COR-L47 (cell line): Measurements from ENCODE around the gene STPG3.
A peak's percentile ranks its signal among the peaks of the same experiment; 100 is the strongest.

Experiments used
- DNase-seq: peaks from one replicate; lab custom pipeline; 2025; lab: John Stamatoyannopoulos, UW

Gene STPG3

DNA sequence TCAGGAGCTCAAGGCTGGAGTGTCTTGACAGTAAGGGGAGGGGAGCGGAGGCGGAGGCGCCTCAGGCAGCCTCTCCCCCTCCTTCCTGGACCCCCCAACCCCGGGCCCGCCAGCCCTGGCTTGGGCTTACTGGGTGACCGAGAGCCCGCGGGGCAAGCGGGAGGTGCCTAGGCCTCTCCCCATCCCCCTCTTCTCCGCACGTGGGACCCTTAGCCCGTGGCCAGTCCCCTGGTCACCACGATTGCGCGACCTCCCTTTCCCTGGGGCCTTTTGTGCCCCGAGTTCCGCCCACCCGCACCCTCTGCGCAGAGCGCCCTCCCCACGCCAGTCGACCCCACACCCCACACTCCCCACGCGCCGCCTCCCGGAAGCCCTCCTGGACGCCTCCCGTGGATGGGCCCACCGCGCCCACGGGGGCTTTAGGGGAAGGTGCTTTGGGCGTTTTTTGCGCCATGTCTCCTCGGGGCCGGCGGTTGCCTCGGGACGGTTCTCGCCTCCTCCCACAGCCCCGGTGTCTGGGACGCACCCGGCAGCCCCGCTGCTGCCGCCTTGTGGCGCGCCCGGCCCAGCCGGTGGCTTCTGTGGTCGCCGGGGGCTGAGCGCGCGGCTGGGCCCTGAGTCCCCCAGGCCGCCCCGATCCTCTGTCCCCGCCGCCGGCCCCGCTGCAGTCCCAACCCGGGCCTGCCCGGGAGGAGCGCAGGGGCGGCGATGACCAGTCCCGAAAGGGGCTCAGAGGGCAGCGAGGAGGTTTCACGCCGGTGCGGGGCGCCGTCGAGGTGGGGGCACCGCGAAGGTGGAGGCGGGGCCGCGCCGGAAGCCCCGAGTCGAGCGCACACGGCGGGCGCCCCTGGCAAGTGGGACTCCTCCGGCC lies 29.6 kb downstream of the STPG3 start:
- DNase-seq, result no peak

DNA sequence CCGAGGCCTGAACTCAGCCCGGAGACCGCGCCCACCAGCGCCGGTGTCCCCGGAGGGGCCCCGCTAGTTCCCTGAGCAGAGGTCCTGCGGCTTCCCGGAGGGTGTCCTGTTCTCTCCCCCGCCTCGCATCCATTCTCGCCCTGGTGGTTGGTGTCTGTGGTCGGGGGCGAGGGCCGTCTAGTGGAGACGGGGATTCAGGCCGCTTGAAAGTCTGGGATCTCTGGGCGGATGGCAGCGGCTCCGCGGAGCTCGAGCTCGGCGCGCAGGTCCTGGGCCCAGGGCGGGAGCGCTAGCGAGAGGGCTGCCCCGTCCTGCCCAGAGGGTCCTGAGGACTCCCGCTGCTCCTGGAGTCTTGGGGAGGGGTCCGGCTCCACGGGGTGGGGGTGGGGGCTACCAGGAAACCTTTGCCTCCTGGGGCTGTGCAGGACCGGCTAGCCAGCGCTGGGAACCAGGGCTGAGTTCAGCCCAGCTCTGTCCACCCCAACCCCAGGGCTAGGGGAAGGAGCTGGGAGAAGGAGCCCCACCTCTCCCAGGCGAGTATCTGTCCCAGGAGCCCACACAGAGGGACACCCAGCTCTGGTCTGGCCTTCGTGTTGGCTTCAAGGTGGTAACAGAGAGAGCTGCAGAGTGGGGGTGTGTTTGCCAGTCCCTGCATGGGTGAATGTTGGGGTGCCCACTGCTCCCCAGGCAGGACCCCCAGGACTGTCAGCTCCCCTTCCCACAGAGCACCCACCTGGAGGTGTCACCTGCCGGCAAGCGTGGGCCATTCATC lies 30.4 kb downstream of the STPG3 start:
- DNase-seq, result no peak

DNA sequence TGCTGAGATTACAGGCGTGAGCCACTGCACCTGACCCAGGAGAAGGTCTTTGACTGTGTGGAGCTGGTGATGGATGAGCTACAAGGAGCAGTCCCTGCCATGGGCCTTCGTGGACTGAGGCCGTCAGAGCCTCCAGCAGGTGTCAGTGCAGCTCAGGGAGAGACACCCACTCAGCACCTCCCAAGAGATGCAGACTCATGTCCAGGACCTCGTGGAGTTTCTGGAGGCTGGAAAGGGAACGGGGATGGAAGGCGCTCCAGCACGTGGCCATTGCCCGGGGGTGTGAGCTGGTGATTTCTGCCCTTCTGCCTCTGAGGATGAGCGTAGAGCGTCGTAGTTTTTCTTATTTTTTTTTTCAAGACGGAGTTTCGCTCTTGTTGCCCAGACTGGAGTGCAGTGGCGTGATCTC lies 35.9 kb downstream of the STPG3 start:
- peak; percentile 74 for DNase-seq

DNA sequence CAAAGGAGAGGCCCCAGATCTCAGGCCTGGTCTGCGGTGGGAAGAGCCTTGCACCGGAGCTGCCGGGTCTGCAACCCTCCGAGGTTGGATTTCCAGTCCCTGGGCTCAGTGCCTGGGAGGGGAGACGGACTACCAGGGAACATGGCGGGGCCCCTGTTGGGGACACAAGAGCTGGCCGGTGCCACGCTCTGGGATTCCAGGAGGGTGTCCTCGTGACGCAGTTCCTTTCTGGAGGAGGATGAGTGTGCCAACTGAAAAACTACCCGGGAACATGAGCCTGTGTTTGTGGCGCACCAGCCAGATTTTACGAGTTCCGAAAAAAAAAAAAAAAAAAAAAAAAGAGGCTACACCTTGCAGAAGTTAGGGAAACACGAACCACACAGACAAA lies 42.0 kb downstream of the STPG3 start:
- no peak for DNase-seq

DNA sequence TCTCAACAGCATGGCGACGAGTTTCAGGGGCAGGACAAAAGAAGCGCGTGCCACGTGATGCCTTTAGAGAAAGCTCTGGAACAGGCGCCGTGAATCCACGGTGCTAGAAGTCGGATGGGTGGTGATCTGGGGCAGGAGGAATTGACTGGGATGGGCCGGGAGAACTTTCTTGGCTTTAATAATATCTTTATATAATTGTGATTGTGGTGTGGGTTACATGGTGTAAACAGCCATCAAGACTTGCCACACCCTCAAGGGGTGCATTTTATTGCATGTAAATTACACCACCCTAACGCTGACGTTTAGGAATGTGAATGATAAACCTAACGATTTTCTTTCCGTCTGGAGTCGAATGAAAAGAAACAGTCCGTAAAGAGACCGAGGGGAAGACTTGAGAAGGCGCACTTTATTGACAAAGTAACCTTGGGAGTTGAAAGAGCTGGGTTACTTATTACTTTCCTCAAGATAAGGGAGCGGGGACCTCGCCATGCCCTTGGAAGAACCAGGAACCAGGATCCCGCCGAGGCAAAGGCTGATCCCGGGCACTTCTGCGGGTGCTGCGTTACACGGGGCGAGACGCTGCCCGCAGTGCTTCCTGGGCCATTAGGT lies 42.5 kb downstream of the STPG3 start:
- no peak for DNase-seq

DNA sequence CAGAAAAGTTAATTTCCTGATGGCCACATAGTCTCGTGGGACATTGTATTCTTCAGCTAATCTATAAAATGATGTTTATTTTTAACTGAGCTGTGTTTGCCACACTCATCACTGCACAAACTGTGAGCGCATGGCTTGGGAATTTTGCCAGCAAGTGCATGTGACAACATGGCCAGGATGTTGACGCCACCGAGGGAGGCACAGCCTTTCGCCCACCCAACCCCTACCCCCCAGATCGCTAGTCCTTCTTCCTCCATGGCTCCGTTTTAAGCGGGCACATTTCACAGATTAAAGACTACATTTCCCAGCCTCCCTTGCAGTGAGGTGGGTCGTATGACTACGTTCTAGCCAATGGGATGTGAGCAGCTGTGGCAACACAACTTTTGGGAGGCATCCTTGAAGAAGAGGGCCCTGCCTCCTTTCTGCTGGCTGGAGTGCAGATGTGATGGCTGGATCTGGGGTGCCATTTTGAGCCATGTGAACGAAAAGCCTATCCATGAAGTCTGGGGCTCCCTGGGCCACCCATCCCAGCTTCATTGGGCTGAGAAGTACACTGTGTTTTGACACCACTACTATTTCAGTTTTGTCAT lies 43.1 kb downstream of the STPG3 start:
- DNase-seq, result peak; percentile 51

DNA sequence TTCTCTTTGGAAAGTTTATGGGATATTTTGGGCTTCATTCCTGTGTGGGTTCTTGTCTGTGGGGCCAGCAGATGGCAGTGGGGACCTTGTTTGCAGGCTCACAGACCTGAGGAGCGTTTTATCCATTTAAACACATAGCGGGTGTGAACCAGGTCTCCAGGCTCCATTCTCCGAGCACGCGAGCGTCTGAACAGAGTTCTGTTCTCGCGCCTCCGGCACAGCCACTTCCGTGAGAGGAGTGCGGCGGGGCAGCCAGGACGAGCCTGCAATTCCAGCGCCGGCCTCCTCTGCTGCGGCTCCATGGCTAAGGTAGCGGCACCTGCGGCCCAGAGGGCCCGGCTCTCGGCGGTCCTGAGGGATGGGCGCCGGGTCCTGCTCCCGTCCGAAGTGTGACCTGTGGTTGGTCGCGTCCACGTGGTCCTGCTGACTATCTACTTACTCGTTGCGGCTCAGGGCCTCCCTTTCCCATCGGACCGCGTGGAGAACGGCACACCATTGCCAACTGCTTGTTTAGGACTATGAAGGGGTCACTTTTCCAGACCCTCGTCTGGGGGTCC lies 43.7 kb downstream of the STPG3 start:
- no peak for DNase-seq

DNA sequence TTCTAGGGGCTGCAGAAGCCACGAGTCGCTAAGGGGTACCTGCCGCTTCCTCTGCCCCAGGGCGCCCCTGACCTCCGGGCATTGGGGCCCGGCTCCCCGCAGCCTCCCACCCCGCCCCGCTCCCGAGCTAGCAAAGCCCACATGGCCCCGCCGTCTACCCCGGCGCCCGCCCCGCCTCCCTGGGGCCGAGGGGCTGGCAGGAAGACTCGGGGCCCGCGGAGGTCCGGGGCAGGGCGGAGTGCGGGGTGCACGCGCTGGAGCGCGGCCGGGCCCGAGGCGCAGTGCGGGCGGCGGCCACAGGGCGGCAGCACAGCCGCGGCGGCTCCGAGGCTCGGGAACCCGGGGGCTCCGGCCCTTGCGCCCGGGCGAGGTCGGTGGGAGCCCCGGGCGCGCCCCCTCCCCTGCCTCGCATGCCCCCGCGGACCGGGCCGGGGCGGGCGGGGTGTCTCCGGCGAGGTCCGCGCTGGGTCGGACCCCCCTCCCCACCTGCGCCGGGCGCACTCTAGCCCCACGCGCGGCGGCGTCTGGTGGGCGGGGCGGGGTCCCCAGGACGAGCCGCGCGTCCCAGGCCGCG lies 44.2 kb downstream of the STPG3 start:
- DNase-seq, result no peak

DNA sequence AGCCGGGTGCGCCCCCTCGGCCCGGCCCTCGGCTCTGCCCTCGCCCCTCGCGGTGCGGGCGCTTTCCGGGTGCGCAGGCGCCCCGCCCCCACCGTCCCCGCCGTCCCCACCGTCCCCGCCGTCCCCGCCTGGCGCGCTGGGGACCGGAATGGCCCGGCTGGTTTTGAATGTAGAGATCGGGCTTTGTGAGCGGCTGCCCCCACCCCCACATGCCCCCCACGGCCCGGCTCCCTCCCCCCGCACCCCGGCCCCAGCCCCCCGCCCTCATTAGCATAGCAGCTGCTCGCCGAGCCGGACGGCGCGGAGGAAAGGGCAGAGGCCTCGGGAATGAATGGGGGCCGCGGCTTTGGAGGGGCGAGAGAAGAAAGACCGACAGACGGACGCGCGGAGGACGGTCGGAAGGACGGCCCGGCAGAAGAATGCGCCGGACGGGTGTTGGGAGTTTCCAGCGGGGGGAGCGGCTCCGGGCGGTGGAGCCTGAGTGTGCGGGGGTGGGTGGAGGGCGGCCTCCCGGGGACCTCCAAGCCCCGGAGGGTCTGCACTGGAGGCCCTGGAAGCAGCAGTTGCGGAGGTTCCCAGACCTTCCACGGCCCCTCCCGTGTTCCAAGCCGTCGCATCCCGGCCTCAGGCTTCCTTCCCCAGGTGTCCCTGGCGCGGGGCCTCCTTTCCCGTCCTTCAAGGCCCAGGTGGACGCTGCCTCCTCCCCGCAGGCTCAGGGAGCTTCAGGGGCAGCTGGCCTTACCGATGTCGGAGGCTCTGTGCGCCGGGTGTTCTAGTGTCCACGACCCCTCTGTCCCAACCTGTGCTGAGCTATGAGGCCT lies 45.0 kb downstream of the STPG3 start:
- DNase-seq, result no peak

DNA sequence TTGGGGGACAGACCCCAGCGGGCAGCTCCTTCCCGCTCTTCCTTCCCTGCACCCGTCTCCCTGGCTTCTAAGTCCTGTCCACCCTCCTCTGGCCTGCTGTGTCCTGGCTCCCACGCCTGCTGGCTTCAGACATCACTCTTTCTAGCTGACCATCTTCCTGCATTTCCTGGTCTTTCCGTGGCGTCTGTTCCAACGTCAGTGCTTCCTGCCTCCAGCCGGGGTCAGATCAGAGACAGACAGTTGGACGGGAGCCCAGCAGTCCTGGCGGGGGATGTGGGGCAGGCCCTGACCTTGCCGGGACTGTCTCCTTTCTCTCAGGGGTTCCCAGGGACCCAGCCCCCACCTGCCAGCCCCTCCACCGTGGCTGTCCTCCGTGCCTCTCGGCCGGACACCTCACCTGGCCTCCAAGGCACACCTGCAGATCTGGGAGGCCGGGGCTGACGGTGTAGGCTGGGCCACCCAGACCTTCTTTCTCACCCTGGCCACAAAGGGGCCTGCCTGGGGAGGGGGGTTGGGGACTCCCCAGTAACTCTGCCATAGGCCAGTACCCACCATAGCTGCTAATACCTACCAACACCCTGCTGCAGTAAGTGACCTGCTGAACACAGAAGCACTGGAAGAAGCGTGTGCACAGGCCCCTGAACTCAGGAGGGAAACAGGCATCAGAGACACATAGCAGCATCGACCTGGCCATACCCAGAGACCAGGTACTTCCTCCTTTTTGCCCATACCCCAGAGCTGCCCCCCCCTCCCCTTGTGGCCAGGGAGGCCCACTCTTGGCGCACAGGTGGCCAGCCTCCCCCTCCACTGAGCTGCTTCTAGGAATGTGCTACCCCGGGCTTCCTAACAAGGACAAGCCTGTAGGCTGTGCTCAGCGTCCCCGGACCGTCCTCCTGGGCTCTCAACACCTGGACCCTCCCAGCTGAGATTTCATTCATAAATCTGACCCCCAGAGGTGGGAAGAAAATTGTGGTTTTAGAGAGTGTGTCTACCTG lies 45.9 kb downstream of the STPG3 start:
- no peak for DNase-seq

DNA sequence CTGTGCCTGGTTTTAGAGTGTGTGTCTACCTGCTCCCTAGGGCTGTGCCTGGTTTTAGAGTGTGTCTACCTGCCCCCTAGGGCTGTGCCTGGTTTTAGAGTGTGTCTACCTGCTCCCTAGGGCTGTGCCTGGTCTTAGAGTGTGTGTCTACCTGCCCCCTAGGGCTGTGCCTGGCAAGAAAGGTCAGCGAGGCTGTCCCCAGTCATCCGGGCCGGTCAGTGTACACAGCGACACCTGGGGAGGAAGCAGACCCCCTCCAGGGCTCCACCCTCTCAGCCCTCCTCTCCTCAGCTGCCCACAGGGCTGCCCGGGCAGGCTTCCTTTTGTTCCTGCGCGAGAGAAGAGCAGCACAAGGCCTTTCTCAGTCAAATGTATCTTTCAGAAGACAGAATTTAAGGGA lies 46.9 kb downstream of the STPG3 start:
- no peak for DNase-seq

DNA sequence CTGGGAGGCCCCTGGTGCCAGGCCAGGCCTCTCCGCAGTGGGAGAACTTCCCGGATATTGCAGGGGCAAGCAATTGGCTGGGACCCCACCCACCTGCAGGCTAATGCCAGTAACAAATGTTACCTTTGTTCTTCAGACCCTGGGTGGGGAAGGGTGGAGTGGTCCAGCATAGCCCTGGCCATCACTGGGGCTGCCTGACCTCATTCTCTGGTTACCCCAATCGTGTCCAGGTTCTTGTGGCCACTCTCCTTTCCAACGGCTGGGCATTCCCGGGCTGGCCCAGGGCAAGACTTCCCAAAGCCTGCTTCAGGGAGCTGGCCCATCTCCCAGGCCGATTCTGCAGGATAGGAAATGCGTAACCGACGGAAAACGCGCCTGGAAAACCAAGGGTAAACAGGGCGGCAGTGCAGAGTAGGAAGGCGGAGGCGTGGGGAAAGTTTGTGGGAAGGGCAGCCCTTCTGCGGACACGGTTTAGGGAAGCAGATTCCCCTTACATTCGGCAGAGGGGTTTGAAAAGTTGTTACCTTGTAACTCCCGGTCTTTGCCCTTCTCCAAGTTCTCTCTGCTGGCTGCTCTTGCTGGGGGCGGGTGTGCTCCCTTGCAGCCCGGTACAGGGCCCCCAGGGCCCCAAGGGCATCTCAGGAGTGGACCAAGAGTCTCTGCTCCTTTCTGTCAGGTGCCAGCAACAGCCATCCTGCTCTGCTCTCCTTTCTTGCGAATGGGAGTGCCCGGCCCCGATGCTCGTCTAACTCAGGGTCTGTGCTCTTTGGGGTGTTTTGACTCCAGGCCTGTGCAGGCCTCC lies 47.5 kb downstream of the STPG3 start:
- no peak for DNase-seq

DNA sequence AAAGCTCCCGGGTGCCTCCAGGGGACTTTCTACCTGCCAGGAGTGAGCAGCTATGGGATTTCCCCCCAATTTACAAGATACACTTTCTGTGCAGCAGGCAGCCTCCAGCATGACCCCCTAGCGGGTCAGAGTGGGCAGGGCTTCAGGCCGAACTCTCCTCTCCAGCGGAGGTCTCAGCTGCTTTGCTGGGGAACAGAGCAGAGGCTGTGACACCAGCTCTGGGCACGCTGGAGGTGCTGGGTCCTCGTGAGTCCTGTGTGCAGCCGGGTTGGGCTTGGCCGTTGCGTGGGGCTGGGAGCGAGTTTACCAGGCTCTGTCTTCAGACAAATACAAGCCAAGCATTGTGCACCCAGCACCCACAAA lies 48.1 kb downstream of the STPG3 start:
- DNase-seq, result no peak

DNA sequence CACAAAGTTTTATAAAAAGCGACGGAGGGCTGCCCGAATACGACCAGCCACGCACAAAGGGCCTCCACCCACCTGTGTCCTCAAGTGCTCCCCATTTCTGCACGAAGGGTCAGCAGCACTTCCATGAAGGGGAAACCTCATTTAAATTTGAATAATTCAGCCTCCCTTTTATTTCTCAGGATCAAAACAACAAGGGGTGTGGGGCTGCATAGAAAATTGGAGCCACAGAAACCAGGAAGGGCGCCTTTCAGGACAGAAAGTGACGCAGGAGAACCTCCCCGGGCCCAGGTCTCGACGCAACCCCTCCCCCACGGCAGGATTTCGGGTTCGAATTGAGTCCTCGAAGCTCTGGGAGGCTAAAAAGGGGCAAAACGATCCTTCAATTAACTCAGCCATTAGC lies 48.9 kb downstream of the STPG3 start:
- no peak for DNase-seq

DNA sequence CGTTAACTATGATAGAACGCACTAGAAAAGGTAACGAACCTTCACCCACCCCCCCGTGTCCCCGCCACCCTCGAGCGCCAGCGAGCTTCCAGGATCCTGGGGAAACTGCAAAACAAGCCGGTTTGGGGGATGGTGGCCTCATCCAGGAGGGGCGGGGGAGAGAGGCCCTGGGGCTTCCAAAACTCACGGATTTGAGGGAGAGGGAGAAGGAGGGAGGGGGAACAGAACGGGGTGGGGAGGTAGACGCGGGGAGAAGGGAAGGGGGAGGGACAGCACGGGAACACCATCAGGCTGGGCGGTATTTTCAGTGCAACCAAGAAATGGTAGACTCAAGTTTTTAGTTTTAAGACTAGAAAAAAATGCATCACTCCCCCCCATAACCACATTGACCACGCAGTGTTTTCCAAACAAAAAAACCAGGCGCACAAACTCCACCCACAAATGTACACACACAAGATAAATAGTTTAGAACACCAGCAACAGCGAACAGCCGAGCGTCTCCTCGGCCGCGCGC lies 49.5 kb downstream of the STPG3 start:
- DNase-seq, result peak; percentile 14

DNA sequence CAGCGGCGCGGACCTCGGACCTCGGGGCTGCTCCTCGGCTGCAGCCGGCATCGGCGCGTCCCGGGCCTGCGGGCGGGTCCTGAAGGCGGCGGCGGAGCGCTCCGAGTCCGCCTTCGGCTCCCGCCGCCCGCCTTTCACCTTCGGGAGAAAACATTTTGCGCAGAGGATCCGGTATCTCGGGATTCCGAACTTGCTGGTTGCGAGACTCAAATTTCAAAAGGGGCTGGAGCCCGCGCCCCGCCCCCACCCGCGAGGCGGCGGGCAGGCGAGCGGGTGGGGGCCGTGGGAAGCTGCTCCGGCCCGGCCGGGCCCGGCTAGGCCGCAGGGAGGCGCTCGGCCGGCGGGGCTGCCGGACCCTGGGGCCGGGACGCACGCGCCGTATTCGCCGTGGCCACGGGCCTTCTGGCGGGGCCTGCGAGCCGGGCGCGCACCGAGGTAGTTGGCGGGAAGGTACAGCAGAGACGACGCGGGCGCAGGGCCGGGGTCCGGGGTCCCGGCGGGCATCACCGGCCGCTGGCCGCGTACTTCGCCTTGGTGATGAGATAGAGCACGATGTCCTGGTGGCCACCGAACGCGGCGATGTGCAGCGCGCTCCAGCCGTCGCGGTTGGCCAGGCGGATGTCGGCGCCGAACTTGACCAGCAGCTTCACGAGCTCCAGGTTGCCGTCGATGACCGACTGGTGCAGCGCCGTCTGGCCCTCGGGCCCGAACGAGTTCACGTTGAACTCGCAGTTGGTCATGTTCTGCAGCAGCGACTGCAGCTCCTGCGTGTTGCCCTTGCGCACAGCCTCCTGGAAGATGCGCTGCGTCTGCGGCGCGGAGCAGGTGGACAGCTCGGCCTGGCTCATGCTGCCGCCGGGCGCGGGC lies 50.2 kb downstream of the STPG3 start:
- peak; percentile 41 for DNase-seq

DNA sequence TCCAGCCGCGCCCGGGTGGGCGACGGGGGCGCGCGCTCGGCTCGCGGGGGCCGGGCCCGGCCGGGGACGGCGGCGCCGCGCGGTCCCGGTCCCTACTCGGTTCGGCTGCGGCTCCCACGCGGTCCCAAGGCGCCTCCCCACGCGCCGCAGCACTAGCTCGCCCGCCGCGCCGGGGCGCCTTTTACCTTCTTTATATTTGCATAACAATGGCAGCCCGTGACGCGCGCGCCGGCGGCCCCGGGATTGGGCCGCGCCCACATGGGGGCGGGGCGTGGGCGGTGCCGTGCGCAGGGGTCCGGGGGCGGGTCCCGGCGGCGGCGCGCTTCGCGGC lies 51.0 kb downstream of the STPG3 start, which contains the start of gene NRARP:
Gene NRARP, minus strand, starts transcription at position 154 of the 331 bp plus-strand sequence. CDS start 343 bp downstream, outside the sequence.
- DNase-seq, result peak; percentile 87
